Cardiac fibroblast (primary cell): ENCODE measurements around the gene SLC66A2.

Experiments used
- DNase-seq, 2 donors: peaks; one replicate each; pipeline versions ENCODE4 v3.0.0 to v3.0.0-alpha.2; 2010; ENCODE audit warnings: low read depth in 2 of 2
- H3K4me3 ChIP-seq, 2 donors: replicated peaks in 1 of 2; 1 replicate in 1 of 2; 2 replicates in 1 of 2; pipeline ENCODE4 v1.5.1; 2011; ENCODE audit warnings: low read depth in 2 of 2, low read length in 2 of 2, mild to moderate bottlenecking in 2 of 2, moderate library complexity in 1 of 2
- CTCF ChIP-seq: IDR thresholded peaks from one replicate; pipeline ENCODE4 v1.5.1; 2011; ENCODE audit warnings: low read depth, mild to moderate bottlenecking, low read length, inconsistent platforms

SLC66A2 gene

GRCh38 chr18:79905389-79905911, 46.0 kb downstream of the SLC66A2 start:
- no peak for TF ChIP-seq CTCF
- DNase-seq = peak in 1 of 2 donors; percentile 75
- no peak overlapping the region for H3K4me3 ChIP-seq

GRCh38 chr18:79904357-79905147, 46.9 kb downstream of the SLC66A2 start:
- TF ChIP-seq CTCF = no peak
- H3K4me3 ChIP-seq = no peak overlapping the region
- no peak for DNase-seq

GRCh38 chr18:79903787-79904356, 47.6 kb downstream of the SLC66A2 start:
- H3K4me3 ChIP-seq = no peak overlapping the region
- DNase-seq = no peak
- TF ChIP-seq CTCF = no peak

GRCh38 chr18:79903071-79903635, 48.3 kb downstream of the SLC66A2 start:
- no peak overlapping the region for H3K4me3 ChIP-seq
- DNase-seq = no peak
- no peak for TF ChIP-seq CTCF

DNA sequence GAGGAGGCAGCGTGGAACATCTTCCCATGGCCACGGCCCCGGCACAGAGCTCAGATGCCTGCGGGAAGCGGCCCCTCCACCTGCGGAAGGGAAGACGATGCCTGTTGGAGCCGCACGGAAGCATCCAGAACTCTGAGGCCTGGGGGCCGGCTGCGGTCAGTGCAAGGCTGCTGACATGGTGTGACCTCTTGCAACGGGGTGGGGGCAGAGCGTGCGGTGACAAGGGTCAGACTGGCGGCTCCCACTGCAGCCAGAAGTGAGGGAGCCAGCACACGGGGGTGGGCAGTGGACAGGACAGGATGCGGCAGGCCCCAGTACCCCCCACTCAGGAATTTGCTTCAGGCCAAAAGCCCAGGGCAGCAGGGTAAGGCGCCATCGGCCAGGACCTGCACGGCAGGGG, 48.8 kb downstream of the SLC66A2 start:
- DNase-seq = no peak
- H3K4me3 ChIP-seq = no peak overlapping the region
- no peak for TF ChIP-seq CTCF

GRCh38 chr18:79902075-79902474, 49.4 kb downstream of the SLC66A2 start:
- H3K4me3 ChIP-seq = no peak overlapping the region
- DNase-seq = no peak
- TF ChIP-seq CTCF = no peak
